Activated CD4-positive, alpha-beta T cell treated with anti-CD3 and anti-CD28 coated beads for 48 hours (primary cell): Measurements from ENCODE around the gene DNASE2.
"Not testable (repeated sequence)": the region's sequence is repeated elsewhere in the genome, so short reads cannot be mapped to it uniquely, and the experiment has no call there.

Experiments used
- DNase-seq: peaks from one replicate; pipeline ENCODE4 v3.0.0-alpha.2; 2020

Gene DNASE2

GRCh38 chr19:12859546-12859945 lies 21.7 kb downstream of the DNASE2 start:
- DNase-seq, result no peak

- no peak for DNase-seq
Observed at GRCh38 chr19:12858041-12858928, 23.0 kb downstream of the DNASE2 start.

DNA sequence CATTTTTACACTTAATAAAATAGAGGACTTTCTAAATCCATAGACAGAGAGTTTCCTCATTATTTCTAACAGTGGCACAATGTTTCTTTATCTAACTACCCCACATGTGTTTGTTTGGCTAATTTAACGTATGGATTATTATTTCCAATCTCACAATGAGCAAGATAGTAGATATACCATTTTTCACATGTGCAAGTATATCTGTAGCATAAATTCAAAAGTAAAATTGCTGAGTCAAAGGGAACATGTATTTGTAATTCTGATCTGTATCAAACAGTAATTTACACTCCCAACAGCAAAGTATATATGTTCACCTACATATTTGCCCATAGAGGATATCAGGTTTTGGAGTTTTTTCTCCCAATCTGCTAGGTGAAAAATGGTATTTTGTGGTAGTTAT lies 24.6 kb downstream of the DNASE2 start:
- no peak for DNase-seq

GRCh38 chr19:12847159-12848139 lies 33.8 kb downstream of the DNASE2 start:
- DNase-seq, result peak; percentile 92

- DNase-seq, result not testable (repeated sequence)
Observed at GRCh38 chr19:12846613-12847012, 34.6 kb downstream of the DNASE2 start.

- DNase-seq, result no peak
Observed at GRCh38 chr19:12843999-12844732, 37.1 kb downstream of the DNASE2 start.

DNA sequence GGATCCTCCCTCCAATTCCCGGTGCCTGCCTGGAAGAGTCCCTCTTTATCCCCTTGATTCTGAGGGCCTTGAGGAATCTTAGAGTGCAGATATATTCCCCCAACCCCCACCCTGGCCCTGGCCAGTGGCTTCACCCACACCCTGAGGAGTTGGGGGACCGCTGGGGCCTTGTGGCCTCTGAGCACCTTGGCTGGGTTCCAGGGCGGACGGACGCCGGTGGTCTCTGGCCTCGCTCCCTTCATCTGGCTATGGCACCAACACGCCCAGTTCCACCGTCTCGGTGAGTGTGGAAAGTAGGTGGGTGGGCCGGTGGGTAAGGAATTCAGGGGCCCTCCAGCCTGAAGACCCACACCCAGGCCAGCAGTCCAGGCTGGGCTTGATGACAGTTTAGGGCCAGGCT lies 37.9 kb downstream of the DNASE2 start:
- no peak for DNase-seq

DNA sequence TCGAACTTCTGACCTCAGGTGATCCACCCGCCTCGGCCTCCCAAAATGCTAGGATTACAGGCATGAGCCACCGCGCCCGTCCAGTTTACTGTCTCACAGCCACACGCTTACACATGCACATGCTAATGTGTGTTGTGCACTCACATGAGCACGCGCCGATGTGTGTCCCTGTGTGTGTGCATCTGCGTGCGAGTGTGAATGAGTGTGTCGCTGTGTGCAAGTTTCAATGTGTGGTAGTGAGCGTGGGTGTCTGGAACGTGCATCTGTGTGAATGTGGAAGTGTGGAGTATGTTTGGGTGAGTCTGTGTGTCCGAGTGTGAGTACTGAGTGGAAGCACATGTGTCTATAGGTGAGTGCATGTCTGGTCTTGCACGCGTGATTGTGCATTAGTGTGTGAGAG lies 38.7 kb downstream of the DNASE2 start:
- DNase-seq, result no peak

- DNase-seq, result peak; percentile 48
Observed at GRCh38 chr19:12841094-12841493, 40.2 kb downstream of the DNASE2 start.

DNA sequence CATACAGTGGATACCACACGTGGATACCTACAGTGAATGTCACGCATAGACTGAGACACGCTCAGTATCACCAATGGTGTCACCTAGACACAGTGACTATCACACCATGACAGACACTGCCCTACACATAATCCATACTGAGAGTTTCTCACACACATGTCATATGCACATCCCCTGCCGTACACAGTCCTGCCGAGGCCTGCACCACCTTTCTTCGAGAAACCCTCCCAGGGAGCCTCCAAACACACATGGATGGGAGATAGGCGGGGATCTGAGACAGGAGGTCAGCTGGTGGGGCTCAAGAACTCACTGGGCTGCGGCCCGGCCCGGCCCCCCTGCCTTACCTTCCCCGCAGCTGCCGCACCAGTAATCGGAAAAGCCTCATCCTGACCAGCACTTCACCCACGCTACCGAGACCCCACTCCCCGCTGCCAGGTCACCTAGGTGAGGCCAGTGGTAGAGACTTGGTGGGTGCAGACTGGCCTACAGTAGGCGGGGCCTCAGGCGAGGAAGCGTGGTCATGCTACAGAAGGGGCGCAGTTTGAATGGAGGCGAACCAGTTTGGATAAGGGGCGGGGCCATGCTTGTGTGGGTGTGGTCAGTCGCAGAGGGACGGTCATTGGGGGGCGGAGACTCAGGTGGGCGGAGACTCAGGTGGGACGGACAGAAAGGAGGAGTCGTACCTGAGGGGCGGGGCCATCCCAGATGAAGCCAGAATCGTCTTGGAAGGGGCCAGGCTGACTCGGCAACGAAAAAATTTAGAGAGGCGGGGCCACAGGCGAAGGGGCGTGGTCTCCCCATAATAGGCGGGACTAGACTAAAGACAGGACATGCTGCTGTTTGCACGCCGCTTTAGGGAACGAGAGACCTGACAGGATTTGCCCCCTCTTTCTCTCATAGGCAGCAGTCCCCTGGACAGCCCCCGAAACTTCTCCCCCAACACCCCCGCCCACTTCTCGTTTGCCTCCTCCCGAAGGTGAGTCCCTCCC lies 40.9 kb downstream of the DNASE2 start:
- peak; percentile 86 for DNase-seq

DNA sequence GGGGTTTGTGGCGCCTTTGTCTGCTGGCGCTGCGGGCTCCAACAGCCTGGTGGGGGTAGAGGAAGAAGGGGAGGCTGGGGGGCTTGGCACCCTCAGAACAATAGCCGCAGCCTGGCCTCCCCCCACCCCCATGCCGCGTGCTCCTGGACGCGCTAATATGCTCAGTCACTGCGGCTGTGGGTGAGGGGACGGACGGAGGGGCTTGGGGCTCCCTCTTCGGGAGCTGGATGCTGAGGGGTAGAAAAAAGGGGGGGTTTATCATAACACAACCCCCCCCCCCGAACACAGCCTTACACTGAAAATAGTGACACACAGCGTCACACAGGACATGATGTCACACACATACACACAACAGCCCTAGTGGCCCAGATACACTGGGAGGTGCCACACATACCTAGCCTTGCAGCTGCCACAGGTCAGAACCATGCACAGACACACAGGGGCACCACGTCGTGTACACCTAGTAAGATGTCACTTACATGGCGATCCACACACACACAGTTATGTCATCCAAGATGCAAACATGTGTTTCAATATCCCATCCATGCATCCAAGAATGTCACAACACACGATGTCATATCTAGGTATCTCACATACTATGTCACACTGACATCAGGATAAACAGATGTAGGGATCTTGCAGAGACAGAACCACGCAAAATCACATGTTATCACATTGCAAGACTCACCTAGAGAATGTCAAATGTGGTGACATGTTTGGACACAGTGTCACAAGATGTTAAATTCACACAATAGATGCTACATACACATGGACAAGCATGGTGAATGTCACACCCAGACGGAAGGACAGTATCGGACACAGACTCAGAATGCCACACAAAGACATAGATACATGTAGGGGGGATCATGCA lies 42.1 kb downstream of the DNASE2 start:
- DNase-seq, result peak; percentile 44

GRCh38 chr19:12838182-12838885 lies 42.9 kb downstream of the DNASE2 start, which contains the start of gene MAST1:
Gene MAST1 (plus strand): TSS chr19:12838515. CDS start chr19:12838573, 58 bp downstream.
- peak; percentile 64 for DNase-seq

GRCh38 chr19:12837225-12837624 lies 44.0 kb downstream of the DNASE2 start:
- peak; percentile 33 for DNase-seq

DNA sequence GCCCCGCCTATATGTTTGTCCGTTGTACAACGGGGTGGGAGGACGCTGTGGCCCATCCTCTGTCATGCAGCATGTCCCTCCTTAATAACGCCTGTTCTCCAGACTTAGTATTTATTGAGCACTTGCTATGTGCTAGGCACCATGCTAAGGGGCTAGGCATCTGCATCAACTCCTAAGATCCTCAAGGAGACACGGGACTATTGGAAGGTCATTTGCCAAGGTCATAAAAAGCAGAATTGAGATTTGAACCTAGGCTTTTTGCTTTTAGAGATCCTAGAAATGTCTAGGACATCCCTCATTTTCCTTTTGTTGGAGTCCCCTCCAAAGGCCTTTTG lies 44.8 kb downstream of the DNASE2 start:
- DNase-seq, result no peak

- peak; percentile 64 for DNase-seq
Observed at GRCh38 chr19:12834976-12835757, 46.1 kb downstream of the DNASE2 start.

DNA sequence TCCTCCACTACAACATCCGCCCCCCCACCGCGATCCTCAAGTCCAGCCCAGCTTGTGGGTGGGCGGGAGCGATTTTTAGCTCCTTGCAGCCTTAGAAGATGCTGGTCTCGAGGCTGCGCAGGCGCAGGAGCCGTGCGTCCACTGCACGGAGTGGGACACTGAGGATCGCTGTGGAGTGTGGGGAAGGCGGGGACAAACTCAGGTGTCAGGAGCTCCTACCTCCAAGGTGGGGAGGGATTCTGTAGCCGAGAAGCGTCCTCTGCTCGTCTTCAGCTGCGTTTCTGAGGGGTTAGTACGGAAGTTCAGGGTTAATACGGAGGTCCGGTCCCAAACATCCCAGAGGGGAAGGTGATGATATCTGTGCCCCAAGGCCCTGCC lies 46.7 kb downstream of the DNASE2 start, which contains the start of gene RTBDN:
TSS of gene RTBDN (minus strand) at position 14 of the 378 bp plus-strand sequence. CDS start 4,600 bp downstream, outside the sequence.
- peak; percentile 12 for DNase-seq

DNA sequence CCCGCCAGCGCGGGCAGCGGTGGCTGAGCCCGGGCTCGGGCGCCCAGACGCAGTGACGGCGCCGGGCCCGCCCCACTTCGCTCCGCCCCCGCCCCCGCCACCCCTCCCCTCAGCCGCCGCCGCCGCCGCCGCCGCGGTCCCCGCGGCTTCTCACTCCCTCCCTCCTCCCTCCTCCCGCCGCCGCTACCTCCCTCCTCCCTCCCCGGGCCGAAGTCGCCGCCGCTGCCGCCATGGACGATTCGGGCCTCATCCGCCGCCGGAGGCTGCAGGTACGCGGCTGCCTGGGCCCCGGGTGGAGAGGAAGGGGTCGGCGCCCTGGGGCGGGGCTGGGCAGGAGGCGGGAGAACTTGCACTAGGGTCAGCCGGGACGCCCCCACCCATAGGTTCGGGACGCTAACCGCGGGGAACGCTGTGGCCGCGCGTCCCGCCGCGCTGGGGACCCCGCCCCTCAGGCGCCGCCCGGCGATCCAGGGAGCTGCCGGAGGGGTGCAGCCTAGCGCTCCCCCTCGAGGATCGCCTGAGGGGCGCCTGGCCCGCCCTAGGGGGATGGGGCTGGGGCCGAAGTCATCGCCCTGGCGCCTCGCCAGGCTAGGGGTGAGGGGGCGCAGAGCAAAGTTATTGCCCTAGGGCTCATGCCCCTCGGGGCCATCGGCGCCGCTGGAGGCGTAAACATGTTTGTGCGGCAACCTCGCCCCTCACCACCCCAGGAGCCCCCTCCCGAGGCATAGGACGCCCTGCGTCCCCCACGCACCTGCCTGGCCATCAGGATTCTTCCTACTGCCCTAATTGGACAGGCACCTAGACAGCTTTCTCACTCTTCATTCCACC lies 47.3 kb downstream of the DNASE2 start:
- peak; percentile 51 for DNase-seq

- DNase-seq, result no peak
Observed at GRCh38 chr19:12833418-12833737, 47.9 kb downstream of the DNASE2 start.
